Measurements from ENCODE around the gene CGB7. TPM values are rescaled to one million over a fixed set of nuclear protein-coding genes. Genes with fewer than 3 reads are reported as not detected.

The CGB7 gene
- total and polyA plus RNA-seq, 2 donors (not counting 3 experiments of a cell fraction or from before 2014, with no cell fraction given): 0.41 to 0.42 TPM

DNA sequence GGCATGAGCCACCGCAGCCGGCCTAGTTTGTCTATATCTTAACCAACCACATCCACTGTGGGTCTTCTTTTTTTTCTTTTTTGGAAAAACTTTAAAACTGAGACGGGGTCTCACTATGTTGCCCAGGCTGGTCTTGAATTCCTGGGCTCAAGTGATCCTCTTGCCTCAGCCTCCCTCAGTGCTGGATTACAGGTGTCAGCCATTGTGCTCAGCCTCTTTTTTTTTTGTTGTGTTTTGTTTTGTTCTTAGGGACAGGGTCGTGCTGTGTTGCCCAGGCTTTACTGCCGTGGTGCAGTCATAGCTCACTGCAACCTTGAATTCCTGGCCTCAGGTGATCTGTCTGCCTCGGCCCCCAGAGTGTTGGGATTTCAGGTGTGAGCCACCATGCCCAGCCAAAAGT lies 35.1 kb upstream of the CGB7 start:
- Histone ChIP-seq H3K9me3 (replicated peaks; ENCODE audit: control insufficient read depth, insufficient read depth, low read length) (no peaks in the 10 kb centered on the region), H3K4me1 (ENCODE audit: control insufficient read depth, extremely low read depth, insufficient read depth, low read length) (no peaks in the 10 kb centered on the region), H3K9ac (replicated peaks; ENCODE audit: extremely low read depth, insufficient read depth, low read length) (no peak overlapping the region), H3K36me3 (ENCODE audit: control insufficient read depth in 2 of 2, extremely low read depth in 1 of 2, insufficient read depth in 2 of 2, low read length in 2 of 2) (peaks cover 23 to 47% of the 10 kb centered on the region in 2 experiments), H3K9me1 (replicated peaks; ENCODE audit: control insufficient read depth, extremely low read depth, insufficient read depth, low read length) (no peaks in the 10 kb centered on the region), H4K20me1 (replicated peaks; ENCODE audit: control insufficient read depth, extremely low read depth, insufficient read depth, low read length) (peaks cover 3% of the 10 kb centered on the region), H3K27me3 (ENCODE audit: control insufficient read depth in 2 of 2, insufficient read depth in 2 of 2, low read length in 2 of 2) (no peaks in the 10 kb centered on the region), H2AFZ (ENCODE audit: low read depth, low read length) (no peak overlapping the region), H3K27ac (ENCODE audit: insufficient read depth, low read depth, low read length) (no peak overlapping the region), H3K4me3 (replicated peaks in 1 of 3; ENCODE audit: insufficient read depth in 1 of 3, low read depth in 1 of 3, low read length in 3 of 3) (no peak overlapping the region), H3K79me2 (ENCODE audit: control insufficient read depth, insufficient read depth, low read length) (peaks cover 48% of the 10 kb centered on the region), H3K4me2 (ENCODE audit: insufficient read depth, low read length) (no peak overlapping the region)
- ChIA-PET CTCF (no interaction called here), POLR2A (no interaction called here)
- dilution Hi-C loops (cut with MboI; ENCODE audit: extremely low pct_ligation_motif_present, low sequenced_read_pairs): no loop called here
- DNase-seq (ENCODE audit: low read depth, low spot score) (no peak), FAIRE-seq (no peak)
- intact Hi-C loops (cut with micrococcal nuclease): no loop called here
- no TSS peak for BruUV-seq (replicated peaks)
- TF ChIP-seq, protein P1, sequence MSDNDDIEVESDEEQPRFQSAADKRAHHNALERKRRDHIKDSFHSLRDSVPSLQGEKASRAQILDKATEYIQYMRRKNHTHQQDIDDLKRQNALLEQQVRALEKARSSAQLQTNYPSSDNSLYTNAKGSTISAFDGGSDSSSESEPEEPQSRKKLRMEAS (IDR thresholded peaks at IDR 0.05; ENCODE audit: insufficient read depth, insufficient read length): no peak

GRCh38 chr19:49091391-49092038 lies 34.0 kb upstream of the CGB7 start:
- H3K4me1 ChIP-seq (ENCODE audit: control insufficient read depth, extremely low read depth, insufficient read depth, low read length): peaks cover 9% of the 10 kb centered on the region
- H2AFZ ChIP-seq (ENCODE audit: low read depth, low read length): no peak overlapping the region
- DNase-seq (ENCODE audit: low read depth, low spot score) (no peak), FAIRE-seq (peak; percentile 8)
- no peaks in the 10 kb centered on the region for H3K9me1 ChIP-seq (replicated peaks; ENCODE audit: control insufficient read depth, extremely low read depth, insufficient read depth, low read length)
- no peak overlapping the region for H3K9ac ChIP-seq (replicated peaks; ENCODE audit: extremely low read depth, insufficient read depth, low read length)
- dilution Hi-C loops (cut with MboI; ENCODE audit: extremely low pct_ligation_motif_present, low sequenced_read_pairs): no loop called here
- ChIA-PET POLR2A (no interaction called here), CTCF (interaction anchor here (0.7 kb wide), 1 partner anchor 134 kb away, joined by 3 read pairs; no protein-coding TSS in a partner anchor)
- H3K27me3 ChIP-seq (ENCODE audit: control insufficient read depth in 2 of 2, insufficient read depth in 2 of 2, low read length in 2 of 2): no peaks in the 10 kb centered on the region
- peaks cover 23 to 49% of the 10 kb centered on the region in 2 experiments for H3K36me3 ChIP-seq (ENCODE audit: control insufficient read depth in 2 of 2, extremely low read depth in 1 of 2, insufficient read depth in 2 of 2, low read length in 2 of 2)
- no TSS peak for BruUV-seq (replicated peaks)
- H3K79me2 ChIP-seq (ENCODE audit: control insufficient read depth, insufficient read depth, low read length): peaks cover 60% of the 10 kb centered on the region
- no peak overlapping the region for H3K4me2 ChIP-seq (ENCODE audit: insufficient read depth, low read length)
- no peaks in the 10 kb centered on the region for H3K9me3 ChIP-seq (replicated peaks; ENCODE audit: control insufficient read depth, insufficient read depth, low read length)
- intact Hi-C loops (cut with micrococcal nuclease): no loop called here
- peaks cover 2% of the 10 kb centered on the region for H4K20me1 ChIP-seq (replicated peaks; ENCODE audit: control insufficient read depth, extremely low read depth, insufficient read depth, low read length)
- TF ChIP-seq CTCF (IDR thresholded peaks at IDR 0.05; ENCODE audit: extremely low read depth in 1 of 2, insufficient read depth in 1 of 2, low read depth in 1 of 2, low read length in 2 of 2) (no peak), MYC (IDR thresholded peaks at IDR 0.05; ENCODE audit: low read depth, low read length) (no peak), FOS (IDR thresholded peaks at IDR 0.05; ENCODE audit: borderline replicate concordance, insufficient read depth, low read length) (no peak), POLR2A (IDR thresholded peaks at IDR 0.05; ENCODE audit: low read depth, low read length) (no peak), POLR2AphosphoS5 (IDR thresholded peaks at IDR 0.05; ENCODE audit: insufficient read depth, low read depth, low read length) (no peak), EZH2 (IDR thresholded peaks at IDR 0.05; ENCODE audit: borderline replicate concordance, low read depth, low read length, severe bottlenecking) (no peak), GATA2 (IDR thresholded peaks at IDR 0.05; ENCODE audit: insufficient read depth, insufficient read length, low read depth, low read length) (no peak)
- TF ChIP-seq, protein P1 (IDR thresholded peaks at IDR 0.05; ENCODE audit: insufficient read depth, insufficient read length): no peak
- no peak overlapping the region for H3K27ac ChIP-seq (ENCODE audit: insufficient read depth, low read depth, low read length)
- no peak overlapping the region for H3K4me3 ChIP-seq (replicated peaks in 1 of 3; ENCODE audit: insufficient read depth in 1 of 3, low read depth in 1 of 3, low read length in 3 of 3)

All from endothelial cell of umbilical vein (primary cell).